ENCODE results near the gene AFTPH.

The AFTPH gene

GRCh38 chr2:64523666-64524603 lies at the start of gene AFTPH:
TSS of gene AFTPH (plus strand) at chr2:64524328. CDS start at chr2:64551475, 27,147 bp downstream.
- peak; percentile 98 to 100 for DNase-seq (ENCODE audit: low read depth in 2 of 2)

GRCh38 chr2:64474636-64475035 lies 49.5 kb upstream of the AFTPH start:
- DNase-seq (ENCODE audit: low read depth in 2 of 2), result no peak

- no peak for DNase-seq (ENCODE audit: low read depth in 2 of 2)
Observed at GRCh38 chr2:64477037-64477436, 47.1 kb upstream of the AFTPH start.

GRCh38 chr2:64477979-64478378 lies 46.1 kb upstream of the AFTPH start:
- no peak for DNase-seq (ENCODE audit: low read depth in 2 of 2)

GRCh38 chr2:64478502-64479230 lies 45.5 kb upstream of the AFTPH start:
- DNase-seq (ENCODE audit: low read depth in 2 of 2), result no peak

- DNase-seq (ENCODE audit: low read depth in 2 of 2), result no peak
Observed at GRCh38 chr2:64479259-64480117, 44.6 kb upstream of the AFTPH start.

GRCh38 chr2:64481665-64482064 lies 42.5 kb upstream of the AFTPH start:
- no peak for DNase-seq (ENCODE audit: low read depth in 2 of 2)

GRCh38 chr2:64482243-64482642 lies 41.9 kb upstream of the AFTPH start:
- no peak for DNase-seq (ENCODE audit: low read depth in 2 of 2)

- DNase-seq (ENCODE audit: low read depth in 2 of 2), result no peak
Observed at GRCh38 chr2:64482765-64483504, 41.2 kb upstream of the AFTPH start.

GRCh38 chr2:64485331-64485730 lies 38.8 kb upstream of the AFTPH start:
- DNase-seq (ENCODE audit: low read depth in 2 of 2), result no peak

GRCh38 chr2:64485961-64486360 lies 38.2 kb upstream of the AFTPH start:
- no peak for DNase-seq (ENCODE audit: low read depth in 2 of 2)

- no peak for DNase-seq (ENCODE audit: low read depth in 2 of 2)
Observed at GRCh38 chr2:64487256-64488049, 36.7 kb upstream of the AFTPH start.

GRCh38 chr2:64488050-64488974 lies 35.8 kb upstream of the AFTPH start:
- DNase-seq (ENCODE audit: low read depth in 2 of 2), result peak; percentile 74 to 85

GRCh38 chr2:64489081-64489751 lies 34.9 kb upstream of the AFTPH start:
- DNase-seq (ENCODE audit: low read depth in 2 of 2), result no peak

- no peak for DNase-seq (ENCODE audit: low read depth in 2 of 2)
Observed at GRCh38 chr2:64491426-64491825, 32.7 kb upstream of the AFTPH start.

GRCh38 chr2:64492272-64492671 lies 31.9 kb upstream of the AFTPH start:
- no peak for DNase-seq (ENCODE audit: low read depth in 2 of 2)

- DNase-seq (ENCODE audit: low read depth in 2 of 2), result no peak
Observed at GRCh38 chr2:64492821-64493220, 31.3 kb upstream of the AFTPH start.

GRCh38 chr2:64493788-64494187 lies 30.3 kb upstream of the AFTPH start:
- no peak for DNase-seq (ENCODE audit: low read depth in 2 of 2)

- no peak for DNase-seq (ENCODE audit: low read depth in 2 of 2)
Observed at GRCh38 chr2:64498438-64498837, 25.7 kb upstream of the AFTPH start.
